ENCODE results near the gene SNX10.
"Not testable (repeated sequence)": the region's sequence is repeated elsewhere in the genome, so short reads cannot be mapped to it uniquely, and the experiment has no call there.

SNX10 gene, protein sequence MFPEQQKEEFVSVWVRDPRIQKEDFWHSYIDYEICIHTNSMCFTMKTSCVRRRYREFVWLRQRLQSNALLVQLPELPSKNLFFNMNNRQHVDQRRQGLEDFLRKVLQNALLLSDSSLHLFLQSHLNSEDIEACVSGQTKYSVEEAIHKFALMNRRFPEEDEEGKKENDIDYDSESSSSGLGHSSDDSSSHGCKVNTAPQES

DNA sequence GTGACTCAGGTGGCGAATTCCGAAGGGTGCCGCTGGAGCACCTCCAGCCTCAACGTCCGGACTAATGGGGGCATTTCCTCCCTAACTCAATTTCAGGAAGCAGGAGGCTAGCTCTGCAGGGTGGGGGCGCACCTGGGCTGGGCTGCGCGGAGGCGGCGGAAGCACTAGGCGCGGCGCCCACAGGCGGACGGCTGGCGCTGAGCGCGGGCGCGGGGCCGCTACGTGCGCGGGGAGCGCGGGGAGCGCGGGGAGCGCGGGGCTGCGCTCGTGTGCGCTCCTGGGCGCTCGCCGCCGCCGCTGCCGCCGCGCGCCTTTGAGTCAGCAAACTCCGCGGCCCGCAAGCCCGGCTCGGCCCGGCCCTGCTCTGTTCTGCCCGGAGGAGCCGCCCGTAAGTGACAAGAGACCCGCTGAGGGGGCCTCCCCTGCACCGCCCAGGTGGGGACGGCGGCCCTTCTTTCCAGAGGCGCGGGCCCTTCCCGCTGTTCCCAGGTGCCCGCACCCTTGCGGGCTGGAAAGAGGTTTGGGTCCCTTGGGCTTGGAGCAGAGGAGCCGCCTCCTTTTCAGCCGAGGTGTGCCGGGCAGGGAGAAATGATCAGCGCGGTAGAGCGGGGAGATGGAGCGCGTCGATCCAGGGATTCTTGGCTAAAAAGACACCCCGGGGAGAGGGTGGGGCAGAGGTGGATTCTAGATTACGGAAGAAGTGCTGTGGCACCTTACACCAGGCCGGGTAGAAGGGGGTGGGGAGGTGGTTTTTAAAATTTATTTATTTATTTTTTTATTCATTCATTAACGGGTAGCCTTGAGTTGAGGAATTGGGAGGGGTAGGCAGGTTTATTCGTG is at the start of gene SNX10:
TSS of gene SNX10 (plus strand) at position 164 of the 840 bp plus-strand sequence. CDS start 54,581 bp downstream, outside the sequence.
- H3K4me1 ChIP-seq, result peaks cover 32% of the 10 kb centered on the region
- peak within 1 kb of the TSS; percentile 97 for H3K4me2 ChIP-seq
- no peak for TF ChIP-seq Cebpa-rat (IDR thresholded peaks at IDR 0.05)
- no peaks in the 10 kb centered on the region for H3K27me3 ChIP-seq
- peak within 1 kb of the TSS; percentile 80 for H3K4me3 ChIP-seq
- peak within 1 kb of the TSS; percentile 78 for H3K9ac ChIP-seq
- H4K20me1 ChIP-seq, result no peaks in the 10 kb centered on the region
- no peaks in the 10 kb centered on the region for H3K36me3 ChIP-seq
- no peaks in the 10 kb centered on the region for H3K9me3 ChIP-seq
- peak within 1 kb of the TSS; percentile 67 for H3K27ac ChIP-seq

DNA sequence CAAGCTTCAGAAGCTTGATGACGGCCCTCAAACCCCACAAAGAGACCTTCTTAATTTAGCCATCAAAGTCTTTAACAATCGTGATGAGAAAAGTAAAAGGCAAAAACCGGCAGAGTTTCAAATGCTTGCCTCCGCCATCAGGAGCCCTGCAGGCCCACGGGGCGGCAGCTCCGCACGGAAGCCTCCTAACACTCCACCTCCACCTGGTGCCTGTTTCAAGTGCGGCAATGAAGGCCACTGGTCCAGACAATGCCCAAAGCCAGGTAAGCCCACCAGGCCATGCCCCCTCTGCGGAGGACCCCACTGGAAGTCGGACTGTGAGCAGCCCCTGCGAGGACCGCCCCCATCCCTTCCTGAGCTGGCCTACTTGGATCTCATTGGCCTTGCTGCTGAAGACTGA is 46.5 kb upstream of the SNX10 start:
- Histone ChIP-seq H4K20me1 (no peaks in the 10 kb centered on the region), H3K27ac (no peak overlapping the region), H3K4me3 (no peak overlapping the region), H3K9ac (no peak overlapping the region), H3K4me2 (no peak overlapping the region), H3K4me1 (no peaks in the 10 kb centered on the region), H3K9me3 (peaks cover 20% of the 10 kb centered on the region; the same call in 1 of the 2 replicates), H3K27me3 (no peaks in the 10 kb centered on the region), H3K36me3 (no peaks in the 10 kb centered on the region)
- no peak for TF ChIP-seq Cebpa-rat (IDR thresholded peaks at IDR 0.05)

DNA sequence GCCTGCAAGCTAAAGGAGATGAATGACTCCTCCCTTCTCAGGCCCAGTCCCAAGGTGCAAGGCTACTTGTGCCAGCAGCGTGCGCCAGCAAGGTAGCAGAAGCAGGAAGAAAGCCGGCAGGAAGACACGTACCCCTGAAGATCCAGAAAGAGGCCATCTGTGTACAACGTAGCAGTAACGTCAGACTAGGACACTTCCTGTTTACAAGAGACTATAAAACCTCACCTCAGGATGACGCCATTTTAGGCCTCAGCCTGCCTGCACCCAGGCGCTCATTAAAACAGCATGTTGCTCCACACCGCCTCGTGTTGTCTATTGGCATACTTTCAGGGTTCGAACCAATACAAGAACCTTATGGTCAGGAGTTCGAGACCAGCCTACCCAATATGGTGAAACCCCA is 41.4 kb upstream of the SNX10 start:
- Histone ChIP-seq H3K9ac (no peak overlapping the region), H3K4me2 (no peak overlapping the region), H3K27ac (no peak overlapping the region), H3K36me3 (no peaks in the 10 kb centered on the region), H3K4me1 (no peaks in the 10 kb centered on the region), H4K20me1 (no peaks in the 10 kb centered on the region), H3K27me3 (no peaks in the 10 kb centered on the region), H3K9me3 (peaks cover 11% of the 10 kb centered on the region; the same call in 1 of the 2 replicates), H3K4me3 (no peak overlapping the region)
- TF ChIP-seq Cebpa-rat (IDR thresholded peaks at IDR 0.05), result no peak

DNA sequence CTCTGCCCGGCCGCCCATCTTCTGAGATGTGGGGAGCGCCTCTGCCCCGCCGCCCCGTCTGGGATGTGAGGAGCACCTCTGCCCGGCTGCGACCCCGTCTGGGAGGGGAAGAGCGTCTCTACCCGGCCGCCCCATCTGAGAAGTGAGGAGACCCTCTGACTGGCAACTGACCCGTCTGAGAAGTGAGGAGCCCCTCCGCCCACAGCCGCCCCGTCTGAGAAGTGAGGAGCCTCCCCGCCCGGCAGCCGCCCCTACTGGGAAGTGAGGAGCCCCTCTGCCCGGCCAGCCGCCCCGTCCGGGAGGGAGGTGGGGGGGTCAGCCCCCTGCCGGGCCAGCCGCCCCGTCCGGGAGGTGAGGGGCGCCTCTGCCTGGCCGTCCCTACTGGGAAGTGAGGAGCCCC is 29.8 kb upstream of the SNX10 start:
- not testable (repeated sequence) for H4K20me1 ChIP-seq, H3K9ac ChIP-seq, H3K27me3 ChIP-seq, H3K27ac ChIP-seq, H3K4me1 ChIP-seq, H3K36me3 ChIP-seq, H3K4me3 ChIP-seq, H3K4me2 ChIP-seq
- peaks cover 27% of the 10 kb centered on the region for H3K9me3 ChIP-seq

DNA sequence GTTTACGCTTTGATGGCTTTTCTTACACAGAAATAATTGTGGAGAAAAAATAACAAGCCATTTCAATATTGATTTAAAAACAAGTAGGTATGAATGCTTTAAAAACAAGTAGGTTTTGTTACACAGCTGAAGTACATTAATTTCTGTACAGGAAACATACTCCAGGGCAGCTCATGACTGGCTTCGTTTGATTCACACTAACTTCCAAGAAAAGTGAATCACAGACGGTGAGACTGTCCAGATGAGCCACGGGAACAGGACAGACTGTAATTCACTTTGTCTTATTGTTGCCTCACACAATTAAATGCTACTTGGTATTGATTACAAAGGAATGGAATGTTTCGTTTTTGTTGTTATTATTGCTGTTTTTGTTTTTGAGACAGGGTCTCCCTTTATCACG is 26.6 kb upstream of the SNX10 start:
- Histone ChIP-seq H3K4me2 (no peak overlapping the region), H3K27ac (no peak overlapping the region)

DNA sequence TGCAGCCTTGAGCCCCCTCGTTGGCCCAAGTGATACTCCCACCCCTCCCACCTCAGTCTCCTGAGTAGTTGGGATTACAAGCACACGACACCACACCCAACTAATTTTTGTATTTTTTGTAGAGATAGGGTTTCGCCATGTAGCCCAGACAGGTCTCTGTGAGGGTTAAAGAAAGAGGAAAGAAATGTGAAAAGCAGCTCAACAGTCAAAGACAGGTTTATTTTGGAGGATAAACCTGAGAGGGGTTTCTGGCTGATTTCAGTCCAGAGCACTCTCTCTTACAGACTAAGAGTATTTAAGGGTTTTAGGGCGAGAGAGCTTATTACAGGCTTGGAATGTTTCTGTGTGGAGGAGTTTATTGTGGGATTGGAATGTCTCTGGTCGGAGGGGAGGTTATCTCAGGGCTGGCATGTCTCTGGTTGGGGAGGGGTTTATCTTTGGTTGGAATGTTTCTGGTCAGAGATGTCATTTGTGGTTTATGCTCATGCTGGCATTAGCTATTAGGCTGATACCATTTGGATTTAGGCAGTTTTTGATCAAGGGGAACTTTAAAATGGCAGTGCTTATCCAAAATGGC is 26.1 kb upstream of the SNX10 start:
- no peaks in the 10 kb centered on the region for H4K20me1 ChIP-seq
- H3K9ac ChIP-seq, result no peak overlapping the region
- no peak overlapping the region for H3K27ac ChIP-seq
- no peak overlapping the region for H3K4me2 ChIP-seq
- peaks cover 27% of the 10 kb centered on the region for H3K9me3 ChIP-seq
- H3K4me1 ChIP-seq, result no peaks in the 10 kb centered on the region
- no peaks in the 10 kb centered on the region for H3K27me3 ChIP-seq
- H3K36me3 ChIP-seq, result no peaks in the 10 kb centered on the region
- H3K4me3 ChIP-seq, result no peak overlapping the region
- no peak for TF ChIP-seq Cebpa-rat (IDR thresholded peaks at IDR 0.05)

More for the DNA sequence above, 26.6 kb upstream of the SNX10 start:
- H3K9ac ChIP-seq, result no peak overlapping the region
- no peaks in the 10 kb centered on the region for H3K4me1 ChIP-seq
- no peaks in the 10 kb centered on the region for H3K27me3 ChIP-seq
- H4K20me1 ChIP-seq, result no peaks in the 10 kb centered on the region
- H3K36me3 ChIP-seq, result no peaks in the 10 kb centered on the region
- no peak for TF ChIP-seq Cebpa-rat (IDR thresholded peaks at IDR 0.05)
- H3K9me3 ChIP-seq, result peaks cover 27% of the 10 kb centered on the region
- no peak overlapping the region for H3K4me3 ChIP-seq

DNA sequence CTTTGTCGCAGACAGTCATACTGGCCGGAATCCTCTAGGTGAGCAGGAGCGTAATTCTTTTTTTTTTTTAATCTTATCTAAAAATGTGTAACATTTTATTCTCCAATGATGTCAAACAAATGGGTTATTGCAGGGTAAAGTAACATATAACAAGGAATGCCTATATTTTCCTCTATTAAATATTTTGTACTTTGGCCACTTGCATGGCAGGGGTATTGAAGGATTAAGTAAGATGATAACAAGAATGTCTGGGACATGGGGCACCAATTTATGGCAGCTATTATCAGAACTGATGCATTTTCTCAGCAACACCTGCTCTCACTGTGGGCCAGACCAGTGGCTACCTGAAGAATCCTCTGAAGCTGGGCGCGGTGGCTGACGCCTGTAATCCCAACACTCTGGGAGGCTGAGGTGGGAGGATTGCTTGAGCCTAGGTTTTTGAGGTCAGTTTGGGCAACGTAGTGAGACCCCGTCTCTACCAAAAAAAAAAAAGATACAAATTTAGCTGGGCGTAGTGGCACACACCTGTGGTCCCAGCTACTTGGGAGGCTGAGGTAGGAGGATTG is 24.0 kb upstream of the SNX10 start:
- Histone ChIP-seq H3K27ac (no peak overlapping the region), H3K27me3 (no peaks in the 10 kb centered on the region), H3K36me3 (no peaks in the 10 kb centered on the region), H3K4me2 (no peak overlapping the region), H3K9me3 (peaks cover 17% of the 10 kb centered on the region), H3K9ac (no peak overlapping the region), H3K4me1 (no peaks in the 10 kb centered on the region), H4K20me1 (no peaks in the 10 kb centered on the region), H3K4me3 (no peak overlapping the region)
- TF ChIP-seq Cebpa-rat (IDR thresholded peaks at IDR 0.05), result no peak

DNA sequence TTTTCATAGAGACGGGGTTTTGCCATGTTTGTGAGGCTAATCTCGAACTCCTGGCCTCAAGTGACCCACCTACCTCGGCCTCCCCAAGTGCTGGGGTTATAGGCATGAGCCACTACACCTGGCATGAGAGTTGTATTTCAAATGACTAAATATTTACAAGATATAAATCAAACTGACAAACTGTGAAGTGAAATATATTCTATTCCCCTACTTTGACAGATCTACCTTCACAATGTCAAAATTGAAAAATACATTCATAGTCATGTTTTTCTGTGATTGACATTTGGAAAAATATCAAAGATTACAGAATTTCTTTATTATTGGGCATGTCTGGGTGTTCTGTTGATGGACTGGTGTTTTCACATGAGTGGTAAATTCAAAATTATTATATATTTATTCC is 16.4 kb upstream of the SNX10 start:
- no peak overlapping the region for H3K27ac ChIP-seq
- H3K27me3 ChIP-seq, result no peaks in the 10 kb centered on the region
- no peaks in the 10 kb centered on the region for H3K36me3 ChIP-seq
- H3K9me3 ChIP-seq, result no peaks in the 10 kb centered on the region
- no peaks in the 10 kb centered on the region for H3K4me1 ChIP-seq
- no peak overlapping the region for H3K9ac ChIP-seq
- no peak for TF ChIP-seq Cebpa-rat (IDR thresholded peaks at IDR 0.05)
- H3K4me3 ChIP-seq, result no peak overlapping the region
- H4K20me1 ChIP-seq, result no peaks in the 10 kb centered on the region
- no peak overlapping the region for H3K4me2 ChIP-seq

DNA sequence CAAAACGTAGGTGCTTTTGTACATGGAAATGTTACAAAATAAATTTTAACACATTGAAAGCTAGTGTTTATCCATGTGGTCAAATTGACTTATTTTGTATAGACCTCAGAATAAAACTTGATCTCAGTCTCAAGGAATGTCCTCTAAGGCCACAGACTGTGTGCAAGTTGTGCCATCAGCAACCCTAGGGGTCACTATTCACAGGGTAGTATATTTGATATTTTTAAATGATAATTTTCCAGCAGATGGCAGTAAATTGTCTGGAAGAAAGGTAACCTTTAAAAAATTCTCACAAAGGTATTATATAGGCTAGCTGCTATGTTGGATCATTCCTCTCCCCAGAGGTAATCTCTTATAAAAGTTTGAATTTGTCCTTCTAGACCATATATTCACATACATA is 12.9 kb upstream of the SNX10 start:
- H3K9me3 ChIP-seq, result no peaks in the 10 kb centered on the region
- H3K4me2 ChIP-seq, result no peak overlapping the region
- no peak overlapping the region for H3K27ac ChIP-seq
- H3K9ac ChIP-seq, result no peak overlapping the region
- no peak overlapping the region for H3K4me3 ChIP-seq
- no peaks in the 10 kb centered on the region for H3K4me1 ChIP-seq
- H4K20me1 ChIP-seq, result no peaks in the 10 kb centered on the region
- H3K36me3 ChIP-seq, result no peaks in the 10 kb centered on the region
- TF ChIP-seq Cebpa-rat (IDR thresholded peaks at IDR 0.05), result no peak
- H3K27me3 ChIP-seq, result no peaks in the 10 kb centered on the region

DNA sequence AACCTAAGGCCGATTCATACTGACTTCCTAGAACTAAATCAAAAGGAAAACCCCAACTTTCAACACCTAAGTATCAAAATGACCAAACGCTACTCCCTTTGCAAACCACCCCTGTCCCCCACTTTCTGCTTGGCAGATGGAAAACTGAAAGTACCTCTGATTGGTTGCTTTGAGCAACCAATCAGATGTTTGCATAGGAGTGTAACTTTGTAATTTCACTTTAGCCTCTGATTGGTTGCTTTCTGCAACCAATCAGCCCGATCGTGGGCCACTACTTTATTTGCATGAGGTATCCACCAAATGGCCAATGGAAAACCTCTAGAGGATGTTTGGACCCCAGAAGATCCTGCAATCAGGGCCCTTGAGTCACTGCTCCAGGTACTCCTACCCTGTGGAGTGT is 12.3 kb upstream of the SNX10 start:
- H3K27me3 ChIP-seq, result no peaks in the 10 kb centered on the region
- no peaks in the 10 kb centered on the region for H3K36me3 ChIP-seq
- no peak overlapping the region for H3K4me2 ChIP-seq
- no peaks in the 10 kb centered on the region for H3K9me3 ChIP-seq
- no peak overlapping the region for H3K9ac ChIP-seq
- TF ChIP-seq Cebpa-rat (IDR thresholded peaks at IDR 0.05), result no peak
- no peak overlapping the region for H3K27ac ChIP-seq
- H3K4me1 ChIP-seq, result no peaks in the 10 kb centered on the region
- H4K20me1 ChIP-seq, result no peaks in the 10 kb centered on the region
- H3K4me3 ChIP-seq, result no peak overlapping the region
